Stomach (tissue), 9 donors: ENCODE results near the gene C14orf180. TPM values are rescaled to one million over a fixed set of nuclear protein-coding genes. Genes with fewer than 3 reads are reported as not detected.
A peak's percentile ranks its signal among the peaks of the same experiment; 100 is the strongest.

Experiments used
- DNase-seq, 2 donors: peaks; one replicate each; pipeline versions ENCODE4 v3.0.0 to v3.0.0-alpha.2; 2013 to 2019
- H3K27ac ChIP-seq, 5 donors: fragments of 200-600 bp in 4 of 5; sonication (generic) in 4 of 5; one replicate each; pipeline ENCODE4 v1.5.1; 2013 to 2019; ENCODE audit warnings: mild to moderate bottlenecking in 1 of 5, moderate library complexity in 1 of 5
- H3K27me3 ChIP-seq, 3 donors: fragments of 200-600 bp; sonication (generic); one replicate each; pipeline ENCODE4 v1.5.1; 2017 to 2019; ENCODE audit warnings: mixed run types in 1 of 3
- H3K36me3 ChIP-seq, 4 donors: fragments of 200-600 bp; sonication (generic); 1 replicate in 3 of 4; 2 replicates in 1 of 4; pipeline ENCODE4 v1.5.1; 2016 to 2019
- H3K4me1 ChIP-seq, 4 donors: fragments of 200-600 bp; sonication (generic); one replicate each; pipeline ENCODE4 v1.5.1; 2016 to 2019
- H3K4me3 ChIP-seq, 4 donors: fragments of 200-600 bp; sonication (generic) in 3 of 4; one replicate each; pipeline ENCODE4 v1.5.1; 2016 to 2019; ENCODE audit warnings: mild to moderate bottlenecking in 1 of 4
- H3K9me3 ChIP-seq, 4 donors: fragments of 200-600 bp; sonication (generic); one replicate each; pipeline ENCODE4 v1.5.1; 2016 to 2019
- EP300 ChIP-seq: sonication (generic); formaldehyde crosslinking; IDR thresholded peaks from one replicate; pipeline ENCODE4 v1.6.1; 2017; ENCODE audit warnings: antibody characterized with exemption
- POLR2A ChIP-seq, 4 donors: fragments of 450-650 bp; IDR thresholded peaks; one replicate each; pipeline ENCODE4 v1.6.1; 2016; ENCODE audit warnings: antibody characterized with exemption in 4 of 4, control low read depth in 2 of 4, mild to moderate bottlenecking in 1 of 4, moderate library complexity in 1 of 4
- POLR2AphosphoS5 ChIP-seq, 3 donors: sonication (generic); formaldehyde crosslinking; IDR thresholded peaks; one replicate each; pipeline ENCODE4 v1.6.1; 2016; ENCODE audit warnings: antibody characterized with exemption in 3 of 3
- WGBS, 5 donors: extraction: QIAGEN DNeasy Blood & Tissue Kit in 3 of 5; methylation state at CpG; one replicate each; pipeline versions ENCODE4 v1.1.5 to v1.1.7; 2013 to 2018; 5-methylcytosine and 5-hydroxymethylcytosine counted together
- intact Hi-C: fragments of 100-400 bp; cut with DNase I; formaldehyde crosslinking; loops from one replicate; pipeline ENCODE4 v1.15.1; 2023; ENCODE audit warnings: low total_unique reads
- polyA plus RNA-seq, 3 donors: library from polyadenylated mRNA; stranded (reverse); fragments of 200-250 nt; gene quantifications; one replicate each; pipeline ENCODE4 v1.2.3, GENCODE V29; 2013
- total RNA-seq, 5 donors: library from RNA; depleted of rRNA; stranded (reverse); fragments of >200 nt; gene quantifications; one replicate each; pipeline versions ENCODE4 v1.1.0 to v1.2.3, GENCODE V29; 2014 to 2016
- TF ChIP-seq, protein P1 (sequence below), 7 experiments: fragments of 450-650 bp in 4 of 7; fragments of 200-600 bp in 3 of 7; sonication (generic) in 3 of 7; IDR thresholded peaks; one replicate each; pipeline ENCODE4 v1.5.1; 2016 to 2019; ENCODE audit warnings: antibody characterized with exemption in 7 of 7, control low read depth in 2 of 7, mild to moderate bottlenecking in 1 of 7
- donor health status: healthy with polysubstance abuse.
- donor health status: Bipolar disorder and iron deficiency.
- donor health status: healthy.

C14orf180 gene
- total and polyA plus RNA-seq, 8 donors: 0.31 to 3.8 (median 0.45) TPM; not detected in 1

- WGBS, 5 donors: 41 to 75% (median 66%) methylated on average over 13 to 20 of the region's 20 CpGs
- intact Hi-C loops: no loop called here
- peaks cover 0 to 57% (median 9%) of the 10 kb centered on the region in 3 donors for H3K27me3 ChIP-seq
- TF ChIP-seq EP300 (no peak), POLR2A (IDR thresholded peaks at IDR 0.05) (no peak), POLR2AphosphoS5 (IDR thresholded peaks at IDR 0.05) (no peak)
- TF ChIP-seq, protein P1, sequence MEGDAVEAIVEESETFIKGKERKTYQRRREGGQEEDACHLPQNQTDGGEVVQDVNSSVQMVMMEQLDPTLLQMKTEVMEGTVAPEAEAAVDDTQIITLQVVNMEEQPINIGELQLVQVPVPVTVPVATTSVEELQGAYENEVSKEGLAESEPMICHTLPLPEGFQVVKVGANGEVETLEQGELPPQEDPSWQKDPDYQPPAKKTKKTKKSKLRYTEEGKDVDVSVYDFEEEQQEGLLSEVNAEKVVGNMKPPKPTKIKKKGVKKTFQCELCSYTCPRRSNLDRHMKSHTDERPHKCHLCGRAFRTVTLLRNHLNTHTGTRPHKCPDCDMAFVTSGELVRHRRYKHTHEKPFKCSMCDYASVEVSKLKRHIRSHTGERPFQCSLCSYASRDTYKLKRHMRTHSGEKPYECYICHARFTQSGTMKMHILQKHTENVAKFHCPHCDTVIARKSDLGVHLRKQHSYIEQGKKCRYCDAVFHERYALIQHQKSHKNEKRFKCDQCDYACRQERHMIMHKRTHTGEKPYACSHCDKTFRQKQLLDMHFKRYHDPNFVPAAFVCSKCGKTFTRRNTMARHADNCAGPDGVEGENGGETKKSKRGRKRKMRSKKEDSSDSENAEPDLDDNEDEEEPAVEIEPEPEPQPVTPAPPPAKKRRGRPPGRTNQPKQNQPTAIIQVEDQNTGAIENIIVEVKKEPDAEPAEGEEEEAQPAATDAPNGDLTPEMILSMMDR (IDR thresholded peaks at IDR 0.05): no peak
- peak overlapping the region in 1 of 4 donors; percentile 9 for H3K4me3 ChIP-seq
- no peaks in the 10 kb centered on the region for H3K36me3 ChIP-seq
- H3K9me3 ChIP-seq: no peaks in the 10 kb centered on the region
- peak in 1 of 2 donors; percentile 60 for DNase-seq
- H3K4me1 ChIP-seq: peaks cover 32 to 68% (median 61%) of the 10 kb centered on the region in 4 donors
- no peak overlapping the region for H3K27ac ChIP-seq
Measured at GRCh38 chr14:104582005-104582404, 2.4 kb downstream of the C14orf180 start.

GRCh38 chr14:104582662-104583061 is 3.1 kb downstream of the C14orf180 start:
- H3K27ac ChIP-seq: no peak overlapping the region
- no peaks in the 10 kb centered on the region for H3K36me3 ChIP-seq
- peaks cover 0 to 56% (median 10%) of the 10 kb centered on the region in 3 donors for H3K27me3 ChIP-seq
- no peaks in the 10 kb centered on the region for H3K9me3 ChIP-seq
- no peak overlapping the region for H3K4me3 ChIP-seq
- 21 to 52% (median 33%) methylated on average over 5 to 12 of the region's 12 CpGs for WGBS, 5 donors
- TF ChIP-seq POLR2AphosphoS5 (IDR thresholded peaks at IDR 0.05) (no peak), POLR2A (IDR thresholded peaks at IDR 0.05) (no peak), EP300 (no peak)
- TF ChIP-seq, protein P1 (IDR thresholded peaks at IDR 0.05): no peak
- intact Hi-C loops: no loop called here
- H3K4me1 ChIP-seq: peaks cover 26 to 62% (median 54%) of the 10 kb centered on the region in 4 donors
- DNase-seq: peak; percentile 62 to 68

- intact Hi-C loops: no loop called here
- Histone ChIP-seq H3K27ac (no peak overlapping the region), H3K4me1 (peaks cover 21 to 51% (median 46%) of the 10 kb centered on the region in 4 donors), H3K36me3 (no peaks in the 10 kb centered on the region), H3K4me3 (no peak overlapping the region), H3K9me3 (no peaks in the 10 kb centered on the region), H3K27me3 (peaks cover 0 to 57% (median 9%) of the 10 kb centered on the region in 3 donors)
- no peak for TF ChIP-seq POLR2AphosphoS5 (IDR thresholded peaks at IDR 0.05)
- TF ChIP-seq EP300: no peak
- TF ChIP-seq, protein P1 (IDR thresholded peaks at IDR 0.05): no peak
- TF ChIP-seq POLR2A (IDR thresholded peaks at IDR 0.05): no peak
- WGBS, 5 donors: 73 to 78% (median 78%) methylated on average over 21 to 27 of the region's 27 CpGs
- DNase-seq: no peak
Measured at GRCh38 chr14:104583424-104584306, 4.1 kb downstream of the C14orf180 start.

- Histone ChIP-seq H3K27me3 (peaks cover 0 to 52% (median 9%) of the 10 kb centered on the region in 3 donors), H3K4me1 (peaks cover 14 to 43% (median 37%) of the 10 kb centered on the region in 4 donors), H3K27ac (no peak overlapping the region), H3K4me3 (no peak overlapping the region), H3K36me3 (no peaks in the 10 kb centered on the region), H3K9me3 (no peaks in the 10 kb centered on the region)
- intact Hi-C loops: no loop called here
- 71 to 85% (median 77%) methylated on average over 10 of the region's 10 CpGs for WGBS, 5 donors
- TF ChIP-seq, protein P1 (IDR thresholded peaks at IDR 0.05): no peak
- DNase-seq: no peak
Measured at GRCh38 chr14:104584557-104584956, 5.0 kb downstream of the C14orf180 start.
